H1 (cell line): ENCODE results near the gene VPS18. TPM values are rescaled to one million over a fixed set of nuclear protein-coding genes. Genes with fewer than 3 reads are reported as not detected.

Experiments
- CTCF ChIA-PET: fragments of 300-600 bp; sonication (Branson Sonifier 250); formaldehyde crosslinking; loops from one replicate; lab custom pipeline; 2021; ENCODE audit not compliant: partially characterized antibody; lab: Charles Lee
- POLR2A ChIA-PET: fragments of 300-600 bp; sonication (Branson Sonifier 250); formaldehyde crosslinking; loops from one replicate; lab custom pipeline; 2021; ENCODE audit warnings: inconsistent platforms; ENCODE audit not compliant: partially characterized antibody; lab: Charles Lee
- DNase-seq, 2 experiments: peaks; one replicate each; pipeline versions ENCODE4 v3.0.0 to v3.0.0-alpha.2; 2010 to 2022; ENCODE audit warnings: low spot score in 2 of 2, low read depth in 1 of 2, mixed read lengths in 1 of 2
- FAIRE-seq: peaks from 2 replicates; lab custom pipeline; 2011; peaks lifted over from hg19 to GRCh38; lab: Jason Lieb, UNC
- H2AFZ ChIP-seq: 2 replicates; pipeline ENCODE4 v1.8.1; 2012; ENCODE audit warnings: low read length, inconsistent platforms
- H2AK5ac ChIP-seq: 2 replicates; pipeline ENCODE4 v1.6.1; 2013; ENCODE audit warnings: low read depth, low read length
- H2BK120ac ChIP-seq: replicated peaks from 2 replicates; pipeline ENCODE3; 2013; ENCODE audit warnings: low read depth, low read length, inconsistent platforms
- H2BK12ac ChIP-seq: 2 replicates; pipeline ENCODE4 v1.6.1; 2013; ENCODE audit warnings: low read depth, low read length
- H2BK15ac ChIP-seq: 2 replicates; pipeline ENCODE4 v1.6.1; 2013; ENCODE audit warnings: low read length
- H2BK20ac ChIP-seq: 2 replicates; pipeline ENCODE4 v1.6.1; 2013; ENCODE audit warnings: low read length
- H2BK5ac ChIP-seq: 2 replicates; pipeline ENCODE4 v1.6.1; 2013; ENCODE audit warnings: low read depth, low read length
- H3K14ac ChIP-seq: 2 replicates; pipeline ENCODE4 v1.6.1; 2013; ENCODE audit warnings: inconsistent platforms; ENCODE audit not compliant: insufficient read length
- H3K18ac ChIP-seq: 2 replicates; pipeline ENCODE4 v1.6.1; 2013; ENCODE audit warnings: low read length; ENCODE audit errors: extremely low read depth
- H3K23ac ChIP-seq: 2 replicates; pipeline ENCODE4 v1.6.1; 2013; ENCODE audit warnings: inconsistent platforms; ENCODE audit not compliant: insufficient read length
- H3K23me2 ChIP-seq: 2 replicates; pipeline ENCODE4 v1.6.1; 2013; ENCODE audit warnings: low read depth, low read length
- H3K27ac ChIP-seq: 2 replicates; pipeline ENCODE4 v1.6.1; 2011; ENCODE audit warnings: low read depth, low read length, inconsistent platforms
- H3K27me3 ChIP-seq, 4 experiments: replicated peaks in 1 of 4; 1 replicate in 1 of 4; 2 replicates in 3 of 4; pipeline versions ENCODE4 v1.6.1 to v1.8.1; 2011 to 2013; ENCODE audit warnings: low read length in 3 of 4, mild to moderate bottlenecking in 3 of 4, inconsistent platforms in 2 of 4, mixed read lengths in 2 of 4, moderate library complexity in 1 of 4; ENCODE audit not compliant: control insufficient read depth in 3 of 4, insufficient read depth in 3 of 4; ENCODE audit errors: extremely low read depth in 1 of 4
- H3K36me3 ChIP-seq, 4 experiments: 2 replicates each; pipeline versions ENCODE4 v1.6.1 to v1.8.1; 2011 to 2013; ENCODE audit warnings: mild to moderate bottlenecking in 4 of 4, low read length in 3 of 4, moderate library complexity in 2 of 4, control low read depth in 1 of 4, inconsistent platforms in 1 of 4; ENCODE audit not compliant: insufficient read depth in 4 of 4, control insufficient read depth in 2 of 4
- H3K4ac ChIP-seq: replicated peaks from 2 replicates; pipeline ENCODE3; 2013; ENCODE audit warnings: low read length, low read depth, mixed read lengths, inconsistent platforms; ENCODE audit not compliant: insufficient read length
- H3K4me1 ChIP-seq, 4 experiments: replicated peaks in 1 of 4; 1 replicate in 1 of 4; 2 replicates in 3 of 4; pipeline versions ENCODE4 v1.6.1 to v1.8.1; 2011 to 2013; ENCODE audit warnings: low read length in 3 of 4, inconsistent platforms in 2 of 4, mixed read lengths in 1 of 4; ENCODE audit not compliant: insufficient read depth in 4 of 4, control insufficient read depth in 3 of 4
- H3K4me2 ChIP-seq, 2 experiments: 2 replicates each; pipeline versions ENCODE4 v1.6.1 to v1.8.1; 2011 to 2013; ENCODE audit warnings: low read depth in 2 of 2, low read length in 2 of 2, control low read depth in 1 of 2, inconsistent platforms in 1 of 2, mild to moderate bottlenecking in 1 of 2; ENCODE audit not compliant: insufficient read depth in 1 of 2
- H3K4me3 ChIP-seq, 4 experiments: fragments of 200-600, 300-600 bp in 1 of 4; sonication (generic), shearing (Covaris generic), sonication (Bioruptor Twin) in 1 of 4; 2 replicates each; pipeline versions ENCODE4 v1.5.1 to v1.8.1; 2011 to 2016; ENCODE audit warnings: low read length in 4 of 4, low read depth in 3 of 4, control low read depth in 2 of 4, inconsistent platforms in 2 of 4, mild to moderate bottlenecking in 2 of 4, mixed read lengths in 1 of 4, moderate library complexity in 1 of 4; ENCODE audit not compliant: insufficient read depth in 2 of 4; ENCODE audit errors: extremely low read depth in 1 of 4
- H3K56ac ChIP-seq: replicated peaks from 2 replicates; pipeline ENCODE3; 2013; ENCODE audit warnings: low read depth, mild to moderate bottlenecking, mixed read lengths, low read length, inconsistent platforms; ENCODE audit not compliant: insufficient read length
- H3K79me1 ChIP-seq: 2 replicates; pipeline ENCODE4 v1.6.1; 2013; ENCODE audit warnings: low read depth, low read length, control low read depth
- H3K79me2 ChIP-seq, 2 experiments: 2 replicates each; pipeline versions ENCODE4 v1.6.1 to v1.8.1; 2012 to 2013; ENCODE audit warnings: low read length in 2 of 2, mild to moderate bottlenecking in 2 of 2, inconsistent platforms in 1 of 2; ENCODE audit not compliant: insufficient read depth in 2 of 2, control insufficient read depth in 1 of 2
- H3K9ac ChIP-seq, 4 experiments: replicated peaks in 1 of 4; 1 replicate in 1 of 4; 2 replicates in 3 of 4; pipeline versions ENCODE4 v1.6.1 to v1.8.1; 2011 to 2013; ENCODE audit warnings: low read depth in 3 of 4, low read length in 3 of 4, control low read depth in 2 of 4, mild to moderate bottlenecking in 2 of 4, moderate library complexity in 2 of 4, inconsistent platforms in 1 of 4; ENCODE audit errors: extremely low read depth in 1 of 4
- H3K9me3 ChIP-seq, 2 experiments: 2 replicates each; pipeline versions ENCODE4 v1.6.1 to v1.8.1; 2012 to 2013; ENCODE audit warnings: mild to moderate bottlenecking in 2 of 2, moderate library complexity in 2 of 2, control low read depth in 1 of 2, inconsistent platforms in 1 of 2, low read depth in 1 of 2, low read length in 1 of 2, mixed read lengths in 1 of 2; ENCODE audit not compliant: insufficient read depth in 2 of 2
- H4K20me1 ChIP-seq, 2 experiments: replicated peaks in 1 of 2; 2 replicates each; pipeline versions ENCODE3 to v1.8.1; 2011 to 2013; ENCODE audit warnings: inconsistent platforms in 2 of 2, low read length in 2 of 2, mild to moderate bottlenecking in 1 of 2; ENCODE audit not compliant: insufficient read depth in 2 of 2, control insufficient read depth in 1 of 2
- H4K5ac ChIP-seq: 2 replicates; pipeline ENCODE4 v1.6.1; 2013; ENCODE audit warnings: low read length, low read depth, mixed read lengths, inconsistent platforms; ENCODE audit not compliant: insufficient read length
- H4K8ac ChIP-seq: 2 replicates; pipeline ENCODE4 v1.8.0; 2013; ENCODE audit warnings: mild to moderate bottlenecking, moderate library complexity, low read length, inconsistent platforms; ENCODE audit not compliant: insufficient read depth; ENCODE audit errors: extremely low read depth
- H4K91ac ChIP-seq: replicated peaks from 2 replicates; pipeline ENCODE3; 2013; ENCODE audit warnings: low read length, mixed read lengths, inconsistent platforms; ENCODE audit not compliant: insufficient read length
- CTCF ChIP-seq, 3 experiments: IDR thresholded peaks; 1 replicate in 2 of 3; 2 replicates in 1 of 3; pipeline versions ENCODE4 v1.5.1 to v1.6.1; 2011; ENCODE audit warnings: low read length in 3 of 3, mild to moderate bottlenecking in 3 of 3, inconsistent platforms in 2 of 3, low read depth in 1 of 3, moderate library complexity in 1 of 3; ENCODE audit not compliant: insufficient read depth in 1 of 3; ENCODE audit errors: control extremely low read depth in 1 of 3
- MAX ChIP-seq: IDR thresholded peaks from 2 replicates; pipeline ENCODE4 v1.6.1; 2012; ENCODE audit warnings: inconsistent platforms
- RAD21 ChIP-seq, 2 experiments: IDR thresholded peaks in 1 of 2; conservative IDR thresholded peaks in 1 of 2; 2 replicates each; pipeline ENCODE4 v1.6.1; 2011; ENCODE audit warnings: low read depth in 2 of 2, low read length in 2 of 2, improper control_type of control experiment in 1 of 2, inconsistent platforms in 1 of 2, mild to moderate bottlenecking in 1 of 2, moderate library complexity in 1 of 2
- SIX5 ChIP-seq: IDR thresholded peaks from 2 replicates; pipeline ENCODE4 v1.6.1; 2011; ENCODE audit warnings: mild to moderate bottlenecking, low read depth, low read length
- SP4 ChIP-seq: IDR thresholded peaks from 2 replicates; pipeline ENCODE4 v1.6.1; 2012; ENCODE audit warnings: low read length, inconsistent platforms
- WGBS, 2 experiments: shearing (Covaris generic) in 1 of 2; methylation state at CpG; one replicate each; pipeline versions ENCODE4 v1.1.6 to v1.1.7; 2013 to 2015; ENCODE audit warnings: low lambda C conversion rate in 2 of 2, mixed read lengths in 2 of 2, inconsistent platforms in 1 of 2, low coverage in 1 of 2, missing lambda C conversion rate in 1 of 2; ENCODE audit not compliant: insufficient replicate concordance in 2 of 2, insufficient coverage in 1 of 2, insufficient read length in 1 of 2; ENCODE audit errors: extremely low coverage in 1 of 2, missing lambda C conversion rate in 1 of 2; 5-methylcytosine and 5-hydroxymethylcytosine counted together
- polyA plus RNA-seq, 7 experiments: library from polyadenylated mRNA; depleted of rRNA in 3 of 7; stranded (reverse) in 5 of 7; unstranded in 2 of 7; fragments of >200 nt in 5 of 7; fragments of 200-250 nt in 2 of 7; gene quantifications; 1 replicate in 5 of 7; 2 replicates in 1 of 7; 4 replicates in 1 of 7; pipeline versions ENCODE4 v1.2.1 to v1.2.3, GENCODE V29; 2011 to 2013; ENCODE audit warnings: missing spikeins in 2 of 7, mixed read lengths in 2 of 7
- total RNA-seq: library from RNA; stranded (reverse); fragmentation: NEBNext Ultra II Directional; extraction: Animal tissue kit (Norgen Biotek cat#: 25700); gene quantifications from 2 replicates; pipeline ENCODE4 v1.2.1, GENCODE V29; 2021

The VPS18 gene
- total and polyA plus RNA-seq, 2 of the 8 experiments (the other 6 are each of a cell fraction or from before 2014, with no cell fraction given), result 28.9 to 32.7 TPM

- TF ChIP-seq MAX (0 out of 2 replicates have a peak, but pooled peaks have one; percentile 9), RAD21 (IDR thresholded peaks at IDR 0.05 in 1 of 2, conservative IDR thresholded peaks at IDR 0.05 in 1 of 2; ENCODE audit: low read depth in 2 of 2, low read length in 2 of 2) (peak; percentile 63 to 66), SIX5 (no peak), SP4 (no peak), CTCF (IDR thresholded peaks at IDR 0.05; ENCODE audit: control extremely low read depth in 1 of 3, insufficient read depth in 1 of 3, low read depth in 1 of 3, low read length in 3 of 3) (peak in 2 of 3 experiments; percentile 55 to 77; a peak in 3 of 4 replicates)
- 64% methylated on average over 8 of the region's 8 CpGs; no CpG with 5 or more reads in 1 of the 2 experiments for WGBS, 2 experiments
- Histone ChIP-seq H3K23ac (no peak overlapping the region), H3K9ac (no peak overlapping the region), H2BK15ac (no peak overlapping the region), H4K20me1 (no peaks in the 10 kb centered on the region), H3K27ac (no peak overlapping the region), H3K4ac (peak overlapping the region; percentile 61), H2AFZ (no peak overlapping the region), H4K5ac (no peak overlapping the region), H4K91ac (no peak overlapping the region), H3K79me1 (no peaks in the 10 kb centered on the region), H3K4me1 (peaks cover 0 to 34% (median 11%) of the 10 kb centered on the region in 4 experiments; a peak in 4 of 7 replicates), H2BK20ac (no peak overlapping the region), H3K14ac (no peak overlapping the region), H2BK5ac (0 out of 2 replicates have a peak overlapping the region, but pooled peaks have one; percentile 35), H2BK12ac (peak overlapping the region; percentile 96), H4K8ac (no peak overlapping the region), H3K27me3 (peaks cover 0 to 16% (median 1%) of the 10 kb centered on the region in 4 experiments; a peak in 4 of 7 replicates), H3K18ac (no peak overlapping the region), H3K56ac (no peak overlapping the region), H3K9me3 (no peaks in the 10 kb centered on the region), H3K23me2 (peaks cover 4% of the 10 kb centered on the region; the same call in 1 of the 2 replicates), H3K79me2 (no peaks in the 10 kb centered on the region), H2AK5ac (no peak overlapping the region; the same call in 1 of the 2 replicates), H2BK120ac (no peak overlapping the region), H3K4me2 (no peak overlapping the region), H3K36me3 (no peaks in the 10 kb centered on the region), H3K4me3 (no peak overlapping the region)
- DNase-seq (no peak), FAIRE-seq (peak; percentile 50)
- ChIA-PET POLR2A (interaction anchor here (0.6 to 43.8 kb wide), 6 partner anchors 9 to 108 kb away, joined by 3 to 1505 read pairs (median 10); partner anchors contain the start of genes CHAC1 and DLL4), CTCF (interaction anchor here (0.6 to 24.4 kb wide), 14 partner anchors 11 to 113 kb away, joined by 3 to 619 read pairs (median 4); partner anchors contain the start of genes CHAC1, DLL4 and VPS18)
These were observed 20.2 kb downstream of the VPS18 start for GRCh38 chr15:40914486-40914885.
